GM21526 (cell line): Measurements from ENCODE around the gene STUB1.
"Not testable (repeated sequence)": the region's sequence is repeated elsewhere in the genome, so short reads cannot be mapped to it uniquely, and the experiment has no call there.

Source experiments
- ATAC-seq: cut with Tn5 transposase; IDR thresholded peaks from one replicate; pipeline ENCODE4 v1.9.1; 2021; ENCODE audit warnings: moderate library complexity; ENCODE audit not compliant: unreplicated experiment, low FRiP score

Gene STUB1

DNA sequence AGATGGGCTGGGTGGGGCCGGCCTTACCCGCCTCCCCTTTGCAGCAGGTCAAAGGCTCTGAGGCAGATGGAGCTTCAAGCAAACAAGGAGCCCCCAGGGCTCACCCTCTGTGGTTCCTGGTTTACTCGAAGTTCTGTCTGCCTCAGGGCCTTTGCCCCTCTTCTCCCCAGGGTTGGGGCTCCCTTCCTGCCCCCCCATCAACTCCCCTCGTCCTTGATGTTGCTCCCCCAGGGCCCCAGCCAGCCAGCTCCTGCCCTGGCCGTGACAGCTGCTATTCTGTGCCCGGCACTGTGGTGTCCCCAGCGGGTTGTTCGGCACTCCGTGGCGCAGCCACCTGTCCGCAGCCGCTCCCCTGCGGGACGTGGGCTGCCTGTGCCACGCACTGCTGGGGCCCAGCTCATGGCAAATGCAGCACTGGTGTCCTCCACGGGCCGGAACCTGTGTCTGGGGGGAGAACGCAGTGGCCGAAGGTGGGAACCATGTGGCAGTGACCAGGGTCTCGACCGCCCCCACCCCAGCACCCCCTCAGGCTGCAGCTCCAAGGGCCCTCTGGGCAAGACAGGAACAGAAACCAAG is 30.4 kb downstream of the STUB1 start:
- no peak for ATAC-seq

DNA sequence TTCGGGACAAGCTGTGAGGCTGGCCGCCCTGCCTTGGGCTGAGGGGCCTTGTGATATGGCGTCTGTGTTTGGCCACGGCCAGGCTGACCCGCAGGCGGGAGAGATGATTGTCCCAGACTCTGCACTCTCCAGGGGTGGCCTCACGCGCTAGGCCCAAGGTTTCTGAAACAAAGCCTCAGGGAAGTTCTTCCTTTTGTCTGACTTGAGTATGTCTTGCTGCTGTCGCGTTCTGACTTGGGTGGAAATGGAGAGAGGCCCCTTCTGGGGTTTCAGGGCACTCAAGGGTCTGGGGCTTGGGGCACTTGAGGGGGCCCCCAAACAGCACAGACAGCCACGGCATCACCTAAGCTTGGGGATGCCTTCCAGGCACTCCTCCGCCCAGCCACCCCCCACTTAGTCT is 30.9 kb downstream of the STUB1 start:
- no peak for ATAC-seq

DNA sequence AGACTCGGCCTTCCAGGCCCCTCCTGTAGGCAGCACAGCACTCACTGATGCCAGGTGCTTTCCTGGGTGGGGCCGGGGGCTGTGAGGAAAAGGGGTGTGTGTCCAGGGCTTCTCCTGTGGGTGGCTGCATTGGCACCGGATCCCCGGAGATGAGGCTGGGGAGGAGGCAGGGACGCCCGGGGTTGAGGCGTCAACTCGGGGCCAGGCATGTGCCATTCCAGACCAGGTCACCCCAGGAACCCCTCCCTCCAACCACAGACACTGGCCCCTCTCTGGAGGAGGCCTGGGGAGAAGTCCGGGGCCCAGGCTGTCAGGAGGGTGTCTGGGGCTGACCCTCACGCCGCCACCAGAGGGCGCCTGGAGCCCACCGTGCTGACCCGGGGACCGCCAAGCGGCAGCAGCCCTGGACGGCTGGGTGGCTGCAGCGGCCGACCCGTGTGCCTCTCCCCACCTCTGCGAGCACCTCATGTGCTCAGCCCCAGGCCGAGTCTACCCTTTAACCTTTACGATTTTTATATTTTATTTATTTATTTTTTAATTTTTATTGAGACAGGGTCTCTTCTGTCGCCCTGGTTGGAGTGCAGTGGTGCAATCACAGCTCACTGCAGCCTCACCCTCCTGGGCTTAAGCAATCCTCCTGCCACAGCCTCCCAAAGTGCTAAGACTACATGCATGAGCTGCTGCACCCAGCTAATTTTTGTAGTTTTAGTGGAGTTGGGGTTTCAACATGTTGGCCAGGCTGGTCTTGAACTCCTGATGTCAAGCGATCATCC is 31.5 kb downstream of the STUB1 start:
- no peak for ATAC-seq

DNA sequence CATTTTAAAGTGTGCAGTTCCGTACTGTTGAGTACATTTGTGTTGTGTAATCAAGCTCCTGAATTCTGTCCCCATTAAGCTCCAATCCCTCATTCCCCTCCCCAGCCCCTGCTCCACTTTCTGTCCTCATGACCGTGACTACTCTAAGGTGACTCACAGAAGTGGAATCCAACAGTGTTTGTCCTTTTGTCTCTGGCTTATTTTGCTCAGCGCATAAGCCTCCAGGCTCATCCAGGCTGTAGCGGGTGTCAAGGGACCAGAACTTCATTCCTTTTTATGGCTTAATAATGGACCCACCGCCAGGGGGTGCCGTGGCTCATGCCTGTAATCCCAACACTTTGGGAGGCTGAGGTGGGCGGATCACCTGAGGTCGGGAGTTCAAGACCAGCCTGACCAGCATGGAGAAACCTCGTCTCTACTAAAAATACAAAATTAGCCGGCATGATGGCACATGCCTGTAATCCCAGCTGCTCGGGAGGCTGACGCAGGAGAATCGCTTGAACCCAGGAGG is 32.6 kb downstream of the STUB1 start:
- ATAC-seq: not testable (repeated sequence)

DNA sequence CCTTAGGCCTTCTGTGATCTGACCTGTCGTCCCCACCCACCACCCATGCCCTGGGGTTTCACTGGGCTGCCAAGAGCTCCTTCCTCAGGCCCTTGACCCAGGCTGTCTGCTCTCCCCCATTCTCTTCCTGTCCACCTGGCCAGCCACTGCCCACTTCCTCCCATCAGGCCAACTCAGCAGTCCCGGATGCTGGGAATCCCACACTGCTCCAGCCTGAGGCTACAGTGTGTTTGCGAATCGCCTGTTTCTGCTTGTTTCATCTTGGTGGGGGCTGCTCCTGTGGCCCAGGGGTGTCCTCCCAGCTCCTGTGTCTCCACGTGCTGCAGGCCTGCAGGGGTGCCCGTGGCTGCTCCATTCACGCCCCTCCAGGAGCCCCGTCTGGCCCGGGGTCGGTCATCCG is 33.9 kb downstream of the STUB1 start:
- ATAC-seq: no peak

DNA sequence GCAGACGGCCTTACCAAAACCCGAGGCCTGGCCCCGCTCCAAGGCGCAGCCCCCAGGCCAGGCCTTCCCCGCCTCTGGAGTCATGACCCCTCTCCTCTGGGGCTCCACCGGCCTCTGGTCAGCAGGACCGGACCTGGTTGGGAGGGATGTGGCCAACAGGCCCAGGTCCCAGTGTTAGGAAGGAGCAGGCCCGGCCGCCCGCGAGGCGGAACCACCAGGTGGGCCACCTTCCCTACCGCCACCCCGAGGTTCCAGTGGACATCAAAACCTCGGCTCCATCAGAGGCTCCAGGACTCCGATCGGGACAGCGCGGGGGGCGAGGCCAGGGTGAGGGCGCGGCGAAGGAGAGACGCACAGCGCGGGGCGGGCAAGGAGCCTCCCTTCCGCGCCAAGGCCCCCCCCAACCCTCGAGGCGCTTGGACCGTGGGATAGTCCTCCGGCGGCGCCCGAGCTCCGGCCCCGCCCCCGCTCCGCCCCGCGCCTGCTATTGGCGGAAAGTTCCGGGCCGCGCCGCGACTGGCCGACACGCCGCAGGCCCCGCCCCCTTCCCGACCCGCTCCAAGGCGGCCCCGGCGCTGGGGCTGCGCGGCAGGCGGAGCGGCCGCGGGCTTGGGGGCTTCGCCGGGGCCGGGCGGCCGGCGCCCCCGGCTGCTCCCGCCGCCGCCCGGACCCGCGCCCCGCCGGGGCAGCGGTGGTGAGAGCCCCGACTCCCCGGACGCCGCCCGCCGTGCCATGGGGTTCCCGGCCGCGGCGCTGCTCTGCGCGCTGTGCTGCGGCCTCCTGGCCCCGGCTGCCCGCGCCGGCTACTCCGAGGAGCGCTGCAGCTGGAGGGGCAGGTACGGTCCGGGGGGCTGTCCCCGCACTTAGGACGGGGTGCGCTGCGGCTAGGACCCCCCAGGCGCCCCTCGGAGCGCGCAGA is 34.6 kb downstream of the STUB1 start, which contains the start of gene METRN:
TSS of gene METRN (plus strand) at position 561 of the 919 bp plus-strand sequence. CDS start at position 733, 172 bp downstream.
- no peak for ATAC-seq

DNA sequence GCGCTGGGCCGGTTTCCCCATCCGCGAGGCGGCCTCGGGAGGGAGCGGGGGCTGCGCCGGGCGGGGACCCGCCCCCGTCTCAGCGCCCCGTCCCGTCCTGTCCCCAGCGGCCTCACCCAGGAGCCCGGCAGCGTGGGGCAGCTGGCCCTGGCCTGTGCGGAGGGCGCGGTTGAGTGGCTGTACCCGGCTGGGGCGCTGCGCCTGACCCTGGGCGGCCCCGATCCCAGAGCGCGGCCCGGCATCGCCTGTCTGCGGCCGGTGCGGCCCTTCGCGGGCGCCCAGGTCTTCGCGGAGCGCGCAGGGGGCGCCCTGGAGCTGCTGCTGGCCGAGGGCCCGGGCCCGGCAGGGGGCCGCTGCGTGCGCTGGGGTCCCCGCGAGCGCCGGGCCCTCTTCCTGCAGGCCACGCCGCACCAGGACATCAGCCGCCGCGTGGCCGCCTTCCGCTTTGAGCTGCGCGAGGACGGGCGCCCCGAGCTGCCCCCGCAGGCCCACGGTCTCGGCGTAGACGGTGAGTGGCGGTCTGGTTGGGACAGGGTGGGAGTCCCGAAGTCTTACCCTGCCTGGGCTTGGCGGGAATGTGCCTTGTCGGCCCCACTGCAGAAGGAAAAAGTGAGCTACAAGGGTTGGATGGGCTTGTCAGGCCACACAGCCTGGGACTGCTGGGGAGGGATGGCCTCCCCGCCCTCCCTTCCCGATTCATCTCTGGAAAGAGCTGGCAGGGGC is 35.4 kb downstream of the STUB1 start:
- ATAC-seq: no peak

DNA sequence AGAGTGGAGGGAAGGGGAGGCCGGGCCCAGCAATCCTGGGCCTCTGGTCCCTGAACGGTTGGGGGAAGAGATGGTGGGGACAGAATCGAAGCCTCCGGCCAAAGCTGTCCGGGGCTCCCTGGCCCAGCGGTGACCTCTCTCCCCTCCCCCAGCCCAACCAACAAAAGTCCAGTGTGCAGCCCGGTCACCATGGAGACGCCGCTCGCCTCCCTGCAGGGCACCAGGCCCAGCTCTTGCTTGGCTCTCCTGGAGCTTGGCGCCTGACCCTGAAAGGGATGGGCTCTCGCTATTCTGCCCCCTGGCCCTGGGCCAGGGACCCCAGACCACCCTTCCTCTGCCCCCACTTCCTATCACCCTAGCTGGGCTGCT is 36.0 kb downstream of the STUB1 start:
- no peak for ATAC-seq

DNA sequence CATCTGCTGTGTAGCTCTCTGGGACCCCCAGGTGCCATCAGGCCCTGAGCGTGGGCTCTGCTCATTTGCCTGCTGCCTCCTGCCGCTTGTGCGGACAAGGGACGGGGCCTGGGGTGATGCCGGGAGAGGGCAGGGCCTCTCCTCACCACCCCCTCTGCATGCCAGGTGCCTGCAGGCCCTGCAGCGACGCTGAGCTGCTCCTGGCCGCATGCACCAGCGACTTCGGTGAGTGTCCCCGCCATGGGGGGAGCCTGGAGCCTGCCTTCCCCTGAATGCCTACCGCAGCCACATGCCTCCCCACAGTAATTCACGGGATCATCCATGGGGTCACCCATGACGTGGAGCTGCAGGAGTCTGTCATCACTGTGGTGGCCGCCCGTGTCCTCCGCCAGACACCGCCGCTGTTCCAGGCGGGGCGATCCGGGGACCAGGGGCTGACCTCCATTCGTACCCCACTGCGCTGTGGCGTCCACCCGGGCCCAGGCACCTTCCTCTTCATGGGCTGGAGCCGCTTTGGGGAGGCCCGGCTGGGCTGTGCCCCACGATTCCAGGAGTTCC is 36.6 kb downstream of the STUB1 start:
- ATAC-seq: no peak

DNA sequence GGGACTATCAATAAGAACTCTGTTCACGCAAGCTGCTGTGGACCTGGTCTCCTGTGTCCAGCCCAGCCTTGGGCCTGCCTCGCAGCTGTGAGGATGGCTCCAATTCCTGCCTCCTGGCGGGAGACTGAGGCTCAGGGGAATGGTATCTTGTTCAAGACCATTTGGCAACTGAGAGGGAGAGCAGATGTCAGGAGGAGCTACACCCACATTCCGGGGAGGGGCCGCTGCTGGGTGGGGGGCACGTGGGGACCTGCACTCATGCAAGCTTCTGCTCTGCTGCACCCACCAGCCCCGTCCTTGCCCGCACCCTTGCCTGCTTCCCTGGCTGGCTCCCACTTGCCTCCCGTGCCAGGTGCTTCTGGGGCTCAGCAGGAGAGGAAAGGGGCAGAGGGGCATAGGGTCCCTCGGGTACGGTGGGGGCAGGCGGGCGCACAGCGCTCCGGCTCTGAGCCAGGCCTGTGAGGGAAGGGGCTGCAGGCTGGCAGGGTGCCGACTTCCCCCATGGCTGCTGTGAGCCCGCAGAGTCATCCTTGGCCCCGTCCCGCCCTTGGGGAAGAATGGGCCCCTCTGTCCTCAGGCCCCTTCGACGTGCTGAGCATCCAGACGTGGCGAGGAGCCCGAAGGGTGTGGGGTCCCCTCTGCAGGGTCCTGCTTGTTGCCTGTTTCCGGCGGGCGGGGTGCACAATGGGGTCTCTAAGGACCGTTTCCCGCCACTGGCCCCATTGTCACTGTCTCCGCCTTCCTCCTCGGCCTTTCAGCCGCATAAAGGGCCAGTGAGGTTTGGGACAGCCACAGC is 37.4 kb downstream of the STUB1 start:
- ATAC-seq: no peak

DNA sequence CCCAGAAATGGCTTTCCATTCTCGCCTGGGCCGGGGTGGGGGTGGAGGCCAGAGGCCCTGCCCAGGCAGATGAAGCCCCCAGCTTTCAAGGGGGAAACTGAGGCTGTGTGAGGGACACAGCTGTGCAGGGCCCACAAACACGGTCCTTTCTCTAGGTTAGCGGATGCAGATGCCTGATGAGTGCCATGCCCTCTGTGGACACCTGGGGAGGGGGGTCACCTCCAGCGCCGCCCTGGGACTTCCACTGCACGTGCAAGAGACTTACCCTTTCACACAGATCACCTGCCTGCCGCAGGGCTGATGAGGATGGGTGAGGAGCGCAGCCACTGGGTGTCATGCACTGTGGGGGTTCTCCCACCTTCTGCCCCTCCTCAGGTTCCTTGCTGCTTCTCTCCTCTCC is 38.2 kb downstream of the STUB1 start:
- ATAC-seq: no peak

DNA sequence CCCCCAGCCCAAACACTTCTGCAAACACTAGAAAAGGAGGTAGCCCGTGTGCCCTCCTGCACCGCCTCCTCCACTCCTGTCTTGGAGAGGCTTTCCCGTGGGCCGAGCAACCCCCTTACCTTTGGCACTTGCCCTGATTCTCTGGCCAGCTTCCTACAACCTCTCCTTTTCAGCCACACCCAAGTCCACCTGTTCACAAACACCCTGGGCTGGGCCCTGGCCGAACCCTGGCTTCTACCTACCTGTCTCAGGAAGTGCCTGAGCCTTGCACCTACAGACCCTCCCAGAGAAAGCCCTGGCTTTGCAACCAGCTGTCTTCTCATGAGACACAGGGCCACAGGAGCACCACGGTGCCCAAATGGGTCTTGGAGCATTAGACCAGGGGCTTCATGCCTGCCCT is 38.7 kb downstream of the STUB1 start:
- ATAC-seq: no peak

DNA sequence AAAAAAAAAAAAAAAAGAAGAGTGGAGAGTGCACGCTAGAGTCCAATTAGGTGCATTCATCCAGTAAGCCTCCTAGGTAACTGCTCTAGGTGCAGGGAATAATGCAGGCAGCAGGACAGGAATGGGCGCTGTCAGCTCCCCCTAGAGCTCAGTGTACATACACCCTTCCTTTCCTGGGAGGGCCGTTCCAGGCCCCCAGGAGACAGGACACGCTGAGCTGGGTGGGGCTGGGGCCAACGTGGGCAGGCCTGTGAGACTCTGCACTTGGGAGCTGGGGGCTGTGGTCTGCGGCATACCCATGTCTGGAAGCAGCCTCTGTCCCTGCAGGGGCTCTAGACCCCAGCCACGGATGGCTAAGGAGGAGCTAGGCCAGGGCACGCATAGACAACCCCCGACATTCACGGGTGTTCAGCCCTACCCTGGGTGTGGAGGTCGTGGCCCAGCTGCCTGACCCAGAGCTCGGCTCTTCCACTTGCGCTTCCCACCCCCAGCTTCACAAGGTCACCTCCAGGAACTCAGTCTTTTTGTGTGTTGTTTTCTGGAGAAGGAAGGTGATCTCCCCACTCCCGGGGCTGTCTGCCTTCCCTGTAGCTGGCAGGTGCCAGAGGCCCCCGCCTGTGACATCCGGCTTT is 39.7 kb downstream of the STUB1 start:
- no peak for ATAC-seq

DNA sequence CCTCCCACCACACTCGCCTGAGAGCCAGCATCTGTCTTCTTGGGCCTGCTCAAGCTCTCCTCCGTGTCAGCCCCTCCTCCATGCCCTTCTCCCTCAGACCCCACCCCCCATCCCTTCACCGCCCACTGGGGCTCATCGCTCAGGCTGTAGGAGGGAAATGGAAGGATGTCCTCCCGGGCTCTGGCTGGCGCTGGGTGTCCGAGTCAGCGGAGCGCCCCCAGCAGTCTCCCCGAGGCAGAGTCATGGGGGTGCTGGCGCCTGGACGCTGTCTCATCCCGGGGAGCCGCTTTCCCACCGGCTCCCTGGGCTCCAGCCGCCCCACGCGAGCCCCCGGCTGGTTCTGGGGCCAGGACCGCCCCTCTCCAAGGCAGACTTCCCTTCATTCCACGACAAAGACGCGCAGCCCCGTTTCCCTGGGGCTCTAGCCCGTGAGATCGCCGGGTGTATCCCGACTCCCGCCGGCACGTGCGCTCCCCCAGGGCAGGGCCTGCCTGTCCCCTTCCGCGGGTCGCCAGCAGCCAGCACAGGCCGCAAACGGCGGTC is 40.3 kb downstream of the STUB1 start:
- no peak for ATAC-seq

DNA sequence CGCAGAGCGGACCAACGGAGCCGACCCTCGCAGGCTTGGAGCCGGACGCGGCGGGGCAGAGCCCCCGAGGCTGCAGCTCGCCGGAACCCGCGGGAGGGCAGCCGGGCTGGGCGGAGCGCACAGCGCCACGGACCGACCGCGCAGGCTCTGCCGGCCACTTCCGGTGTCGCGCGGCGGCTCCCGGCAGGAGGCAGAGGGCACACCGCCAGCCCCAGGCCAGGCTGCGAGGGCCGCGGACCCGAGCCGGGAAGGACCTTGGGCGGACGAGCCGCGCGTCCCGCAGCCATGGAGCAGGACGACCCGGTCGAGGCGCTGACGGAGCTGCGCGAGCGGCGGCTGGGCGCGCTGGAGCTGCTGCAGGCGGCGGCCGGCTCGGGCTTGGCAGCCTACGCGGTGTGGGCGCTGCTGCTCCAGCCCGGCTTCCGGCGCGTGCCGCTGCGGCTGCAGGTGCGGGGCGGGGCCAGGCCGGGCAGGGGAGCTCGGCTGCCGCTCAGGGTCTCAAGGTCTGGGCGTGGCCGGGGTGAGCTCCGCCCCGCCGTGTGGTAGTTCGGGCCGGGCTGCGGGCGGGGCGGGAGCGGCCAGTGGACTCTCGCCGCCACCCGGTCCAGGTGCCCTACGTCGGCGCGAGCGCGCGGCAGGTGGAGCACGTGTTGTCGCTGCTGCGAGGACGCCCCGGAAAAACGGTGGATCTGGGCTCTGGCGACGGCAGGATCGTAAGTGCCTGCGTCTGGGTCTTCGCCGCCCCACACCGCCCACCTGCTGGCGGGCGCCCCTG is 41.0 kb downstream of the STUB1 start, which contains the start of gene ANTKMT:
TSS of gene ANTKMT (plus strand) at position 157 of the 775 bp plus-strand sequence. CDS start at position 286, 129 bp downstream.
- peak; percentile 54 for ATAC-seq

DNA sequence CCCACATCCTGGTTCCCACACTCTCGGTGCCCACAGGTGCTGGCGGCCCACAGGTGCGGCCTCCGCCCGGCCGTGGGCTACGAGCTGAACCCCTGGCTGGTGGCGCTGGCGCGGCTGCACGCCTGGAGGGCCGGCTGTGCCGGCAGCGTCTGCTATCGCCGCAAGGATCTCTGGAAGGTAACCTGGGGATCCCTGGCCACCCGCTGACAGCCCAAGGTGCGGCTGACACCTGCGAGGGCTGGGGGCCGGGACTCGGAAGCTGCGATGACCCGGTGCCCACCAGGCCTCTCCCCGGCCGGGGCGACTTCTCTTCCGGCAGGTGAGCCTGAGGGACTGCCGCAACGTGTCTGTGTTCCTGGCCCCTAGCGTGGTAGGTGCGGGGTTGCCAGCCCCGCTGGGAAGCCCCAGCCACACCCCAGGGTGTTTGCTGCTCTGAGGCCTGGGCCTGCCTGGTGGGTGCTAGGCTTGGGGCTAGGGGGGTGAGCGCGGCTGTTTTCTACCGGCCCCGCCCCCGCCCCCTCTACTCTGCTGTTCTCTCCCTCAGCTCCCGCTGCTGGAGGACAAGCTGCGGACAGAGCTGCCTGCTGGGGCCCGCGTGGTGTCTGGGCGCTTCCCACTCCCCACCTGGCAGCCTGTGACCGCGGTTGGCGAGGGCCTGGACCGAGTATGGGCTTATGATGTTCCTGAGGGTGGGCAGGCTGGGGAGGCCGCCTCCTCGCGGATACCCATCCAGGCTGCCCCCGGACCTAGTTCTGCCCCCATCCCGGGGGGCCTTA is 41.7 kb downstream of the STUB1 start:
- ATAC-seq: no peak
